Common myeloid progenitor, CD34-positive (primary cell): Measurements from ENCODE around the gene LAMP1.
"Not testable (repeated sequence)": the region's sequence is repeated elsewhere in the genome, so short reads cannot be mapped to it uniquely, and the experiment has no call there.

Experiments
- CTCF ChIA-PET: fragments of 350-600 bp; sonication (Branson Sonifier 250); formaldehyde crosslinking; loops from one replicate; lab custom pipeline; 2021; ENCODE audit warnings: antibody characterized with exemption; lab: Charles Lee
- POLR2A ChIA-PET: fragments of 350-600 bp; sonication (Branson Sonifier 250); formaldehyde crosslinking; loops from one replicate; lab custom pipeline; 2021; ENCODE audit warnings: antibody characterized with exemption; lab: Charles Lee
- DNase-seq, 3 donors: peaks; one replicate each; pipeline versions ENCODE4 v3.0.0 to v3.0.0-alpha.2; 2013
- H3K27ac ChIP-seq, 2 experiments: 1 replicate in 1 of 2; 2 replicates in 1 of 2; pipeline ENCODE4 v1.7.0; 2013; ENCODE audit warnings: inconsistent platforms in 2 of 2, low read length in 2 of 2, mild to moderate bottlenecking in 2 of 2, low read depth in 1 of 2, moderate library complexity in 1 of 2; ENCODE audit not compliant: severe bottlenecking in 2 of 2, insufficient read depth in 1 of 2, poor library complexity in 1 of 2
- H3K27me3 ChIP-seq, 5 experiments: replicated peaks in 2 of 5; 1 replicate in 3 of 5; 2 replicates in 2 of 5; pipeline versions ENCODE4 v1.6.1 to v1.7.0; 2013; ENCODE audit warnings: low read length in 4 of 5, mild to moderate bottlenecking in 2 of 5, moderate library complexity in 2 of 5, inconsistent platforms in 1 of 5; ENCODE audit not compliant: insufficient read depth in 5 of 5, control insufficient read depth in 4 of 5
- H3K36me3 ChIP-seq, 4 experiments: 1 replicate in 2 of 4; 2 replicates in 2 of 4; pipeline versions ENCODE4 v1.6.1 to v1.7.0; 2013; ENCODE audit warnings: low read length in 3 of 4, control low read depth in 1 of 4, mild to moderate bottlenecking in 1 of 4; ENCODE audit not compliant: control insufficient read depth in 4 of 4, insufficient read depth in 4 of 4
- H3K4me1 ChIP-seq, 4 experiments: 1 replicate in 3 of 4; 2 replicates in 1 of 4; pipeline versions ENCODE4 v1.6.1 to v1.7.1; 2013; ENCODE audit warnings: low read length in 3 of 4, mild to moderate bottlenecking in 3 of 4, control low read depth in 1 of 4, inconsistent platforms in 1 of 4, moderate library complexity in 1 of 4; ENCODE audit not compliant: control insufficient read depth in 4 of 4, insufficient read depth in 4 of 4; ENCODE audit errors: control extremely low read depth in 1 of 4
- H3K4me3 ChIP-seq, 7 experiments: 1 replicate in 4 of 7; 2 replicates in 3 of 7; pipeline versions ENCODE4 v1.5.1 to v1.7.0; 2013; ENCODE audit warnings: mild to moderate bottlenecking in 7 of 7, low read length in 6 of 7, moderate library complexity in 6 of 7, inconsistent platforms in 2 of 7, low read depth in 2 of 7, control low read depth in 1 of 7; ENCODE audit not compliant: insufficient read depth in 4 of 7, control insufficient read depth in 1 of 7; ENCODE audit errors: extremely low read depth in 1 of 7
- H3K9me3 ChIP-seq, 5 experiments: 1 replicate in 4 of 5; 2 replicates in 1 of 5; pipeline versions ENCODE4 v1.6.1 to v1.7.1; 2013; ENCODE audit warnings: low read length in 4 of 5, mild to moderate bottlenecking in 2 of 5, inconsistent platforms in 1 of 5, low read depth in 1 of 5, moderate library complexity in 1 of 5; ENCODE audit not compliant: control insufficient read depth in 4 of 5, insufficient read depth in 2 of 5; ENCODE audit errors: control extremely low read depth in 1 of 5
- WGBS: methylation state at CpG from one replicate; pipeline ENCODE4 v1.1.5; 2013; ENCODE audit not compliant: insufficient coverage; 5-methylcytosine and 5-hydroxymethylcytosine counted together

Gene LAMP1

DNA sequence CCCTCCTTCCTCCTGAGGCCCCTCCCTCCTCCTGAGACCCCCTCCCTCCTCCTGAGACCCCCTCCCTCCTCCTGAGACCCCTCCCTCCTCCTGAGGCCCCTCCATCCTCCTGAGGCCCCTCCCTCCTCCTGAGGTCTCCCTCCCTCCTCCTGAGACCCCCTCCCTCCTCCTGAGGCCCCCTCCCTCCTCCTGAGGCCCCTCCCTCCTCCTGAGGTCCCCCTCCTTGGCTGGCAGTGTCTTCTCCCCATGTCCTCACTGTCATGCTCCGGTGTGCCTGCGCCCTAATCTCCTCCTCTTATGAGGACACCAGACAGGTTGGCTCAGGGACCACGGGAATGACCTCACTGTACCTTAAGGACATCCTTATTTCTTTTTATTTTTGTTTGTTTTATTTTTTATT is 74.7 kb downstream of the LAMP1 start:
- H3K4me1 ChIP-seq, H3K4me3 ChIP-seq, H3K27ac ChIP-seq, DNase-seq, H3K9me3 ChIP-seq, H3K36me3 ChIP-seq, H3K27me3 ChIP-seq, POLR2A ChIA-PET: not testable (repeated sequence)
- CTCF ChIA-PET: interaction anchor here (0.6 kb wide), 1 partner anchor 171 kb away, joined by 3 read pairs; no protein-coding TSS in a partner anchor
- WGBS: 100% methylated on average over 1 of the region's 3 CpGs
